Stimulated activated naive CD4-positive, alpha-beta T cell (primary cell): ENCODE data around the gene CCNDBP1.
"Not testable (repeated sequence)": the region's sequence is repeated elsewhere in the genome, so short reads cannot be mapped to it uniquely, and the experiment has no call there.

Experiments used
- DNase-seq, 6 experiments: peaks; one replicate each; lab custom pipeline; 2025; lab: John Stamatoyannopoulos, UW

Gene CCNDBP1

GRCh38 chr15:43215961-43216360, 30.8 kb downstream of the CCNDBP1 start:
- DNase-seq, result no peak

- DNase-seq, result no peak
Measured at GRCh38 chr15:43218908-43219706, 33.9 kb downstream of the CCNDBP1 start.

- no peak for DNase-seq
Measured at GRCh38 chr15:43219929-43220928, 35.0 kb downstream of the CCNDBP1 start.

GRCh38 chr15:43220991-43221403, 35.8 kb downstream of the CCNDBP1 start, which contains the start of gene EPB42:
Gene EPB42, minus strand, starts transcription at chr15:43221018. Its CDS starts 193 bp downstream, at chr15:43220825.
- DNase-seq, result no peak

- no peak for DNase-seq
Measured at GRCh38 chr15:43221422-43221821, 36.2 kb downstream of the CCNDBP1 start.

- peak; percentile 8 to 61 (median 17) for DNase-seq
Measured at GRCh38 chr15:43225201-43225949, 40.2 kb downstream of the CCNDBP1 start.

- DNase-seq, result not testable (repeated sequence)
Measured at GRCh38 chr15:43225950-43226255, 40.7 kb downstream of the CCNDBP1 start.

- no peak for DNase-seq
Measured at GRCh38 chr15:43226436-43227305, 41.5 kb downstream of the CCNDBP1 start.

GRCh38 chr15:43229977-43230376, 44.8 kb downstream of the CCNDBP1 start:
- DNase-seq, result no peak

- DNase-seq, result no peak
Measured at GRCh38 chr15:43230640-43231115, 45.5 kb downstream of the CCNDBP1 start.

- DNase-seq, result no peak
Measured at GRCh38 chr15:43232289-43232874, 47.2 kb downstream of the CCNDBP1 start.

GRCh38 chr15:43235536-43235935, 50.3 kb downstream of the CCNDBP1 start:
- DNase-seq, result no peak

- DNase-seq, result no peak
Measured at GRCh38 chr15:43237842-43238470, 52.8 kb downstream of the CCNDBP1 start.

- DNase-seq, result no peak
Measured at GRCh38 chr15:43238671-43239131, 53.5 kb downstream of the CCNDBP1 start.

- no peak for DNase-seq
Measured at GRCh38 chr15:43239732-43240491, 54.7 kb downstream of the CCNDBP1 start.

- no peak for DNase-seq
Measured at GRCh38 chr15:43241100-43241499, 55.9 kb downstream of the CCNDBP1 start.

- DNase-seq, result no peak
Measured at GRCh38 chr15:43242616-43243015, 57.4 kb downstream of the CCNDBP1 start.

GRCh38 chr15:43243020-43243645, 57.9 kb downstream of the CCNDBP1 start:
- no peak for DNase-seq

GRCh38 chr15:43244092-43244491, 58.9 kb downstream of the CCNDBP1 start:
- no peak for DNase-seq
